Upper lobe of left lung (tissue), 4 donors: ENCODE data around the gene PTGFR.

ENCODE experiments used
- POLR2A ChIP-seq, 4 donors: fragments of 450-650 bp; IDR thresholded peaks; one replicate each; pipeline ENCODE4 v1.5.1; 2016 to 2017; ENCODE audit warnings: antibody characterized with exemption in 4 of 4, mild to moderate bottlenecking in 2 of 4
- POLR2AphosphoS5 ChIP-seq, 2 donors: sonication (generic); formaldehyde crosslinking; IDR thresholded peaks; one replicate each; pipeline ENCODE4 v1.5.1; 2017; ENCODE audit warnings: antibody characterized with exemption in 2 of 2
- TF ChIP-seq, protein P1 (sequence below), 6 experiments: fragments of 450-650 bp in 4 of 6; fragments of 200-600 bp in 2 of 6; sonication (generic) in 2 of 6; IDR thresholded peaks; one replicate each; pipeline ENCODE4 v1.5.1; 2016 to 2019; ENCODE audit warnings: antibody characterized with exemption in 6 of 6

DNA sequence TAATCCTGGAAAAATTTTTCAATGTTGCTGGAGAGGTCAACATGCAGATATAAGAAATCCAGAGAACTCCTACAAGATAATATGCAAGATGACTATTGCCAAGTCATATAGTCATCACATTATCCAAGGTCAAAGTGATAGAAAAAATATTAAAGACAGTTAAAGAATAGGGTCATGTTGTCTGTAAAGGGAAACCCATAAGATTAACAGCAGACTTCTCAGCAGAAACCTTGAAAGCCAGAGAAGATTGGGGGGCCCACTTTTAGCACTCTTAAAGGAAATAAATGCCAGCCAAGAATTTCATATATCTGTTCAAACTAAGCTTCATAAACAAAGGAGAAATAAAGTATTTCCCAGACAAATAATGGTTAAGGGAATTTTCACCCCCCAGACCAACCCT lies 64.1 kb downstream of the PTGFR start:
- TF ChIP-seq, protein P1, sequence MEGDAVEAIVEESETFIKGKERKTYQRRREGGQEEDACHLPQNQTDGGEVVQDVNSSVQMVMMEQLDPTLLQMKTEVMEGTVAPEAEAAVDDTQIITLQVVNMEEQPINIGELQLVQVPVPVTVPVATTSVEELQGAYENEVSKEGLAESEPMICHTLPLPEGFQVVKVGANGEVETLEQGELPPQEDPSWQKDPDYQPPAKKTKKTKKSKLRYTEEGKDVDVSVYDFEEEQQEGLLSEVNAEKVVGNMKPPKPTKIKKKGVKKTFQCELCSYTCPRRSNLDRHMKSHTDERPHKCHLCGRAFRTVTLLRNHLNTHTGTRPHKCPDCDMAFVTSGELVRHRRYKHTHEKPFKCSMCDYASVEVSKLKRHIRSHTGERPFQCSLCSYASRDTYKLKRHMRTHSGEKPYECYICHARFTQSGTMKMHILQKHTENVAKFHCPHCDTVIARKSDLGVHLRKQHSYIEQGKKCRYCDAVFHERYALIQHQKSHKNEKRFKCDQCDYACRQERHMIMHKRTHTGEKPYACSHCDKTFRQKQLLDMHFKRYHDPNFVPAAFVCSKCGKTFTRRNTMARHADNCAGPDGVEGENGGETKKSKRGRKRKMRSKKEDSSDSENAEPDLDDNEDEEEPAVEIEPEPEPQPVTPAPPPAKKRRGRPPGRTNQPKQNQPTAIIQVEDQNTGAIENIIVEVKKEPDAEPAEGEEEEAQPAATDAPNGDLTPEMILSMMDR (IDR thresholded peaks at IDR 0.05), result no peak
- no peak for TF ChIP-seq POLR2AphosphoS5 (IDR thresholded peaks at IDR 0.05)
- no peak for TF ChIP-seq POLR2A (IDR thresholded peaks at IDR 0.05)
